ENCODE data around the gene ASMTL.

Gene ASMTL

GRCh38 chrX:1452516-1453394 lies at the start of gene ASMTL:
ASMTL (minus strand) TSS chrX:1452909; CDS start chrX:1452840, 69 bp downstream.
- peak within 1 kb of the TSS; percentile 93 for H3K4me3 ChIP-seq (ENCODE audit: control insufficient read depth, low read depth, low read length)
- TF ChIP-seq CTCF (IDR thresholded peaks at IDR 0.05; ENCODE audit: control insufficient read depth, insufficient read depth, low read depth, low read length, missing control alignments): no peak
- peak; percentile 96 for DNase-seq (ENCODE audit: low read depth)

- no peak for TF ChIP-seq CTCF (IDR thresholded peaks at IDR 0.05; ENCODE audit: control insufficient read depth, insufficient read depth, low read depth, low read length, missing control alignments)
- DNase-seq (ENCODE audit: low read depth): no peak
- no peak overlapping the region for H3K4me3 ChIP-seq (ENCODE audit: control insufficient read depth, low read depth, low read length)
These were observed 49.5 kb upstream of the ASMTL start for GRCh38 chrX:1502241-1502640.

GRCh38 chrX:1500701-1501624 lies 48.3 kb upstream of the ASMTL start:
- no peak overlapping the region for H3K4me3 ChIP-seq (ENCODE audit: control insufficient read depth, low read depth, low read length)
- no peak for DNase-seq (ENCODE audit: low read depth)
- no peak for TF ChIP-seq CTCF (IDR thresholded peaks at IDR 0.05; ENCODE audit: control insufficient read depth, insufficient read depth, low read depth, low read length, missing control alignments)

- TF ChIP-seq CTCF (IDR thresholded peaks at IDR 0.05; ENCODE audit: control insufficient read depth, insufficient read depth, low read depth, low read length, missing control alignments): no peak
- no peak overlapping the region for H3K4me3 ChIP-seq (ENCODE audit: control insufficient read depth, low read depth, low read length)
- DNase-seq (ENCODE audit: low read depth): no peak
These were observed 43.4 kb upstream of the ASMTL start for GRCh38 chrX:1496076-1496475.

- no peak for TF ChIP-seq CTCF (IDR thresholded peaks at IDR 0.05; ENCODE audit: control insufficient read depth, insufficient read depth, low read depth, low read length, missing control alignments)
- DNase-seq (ENCODE audit: low read depth): no peak
- no peak overlapping the region for H3K4me3 ChIP-seq (ENCODE audit: control insufficient read depth, low read depth, low read length)
These were observed 41.3 kb upstream of the ASMTL start for GRCh38 chrX:1493877-1494510.

GRCh38 chrX:1493412-1493811 lies 40.7 kb upstream of the ASMTL start:
- no peak for DNase-seq (ENCODE audit: low read depth)
- no peak overlapping the region for H3K4me3 ChIP-seq (ENCODE audit: control insufficient read depth, low read depth, low read length)
- no peak for TF ChIP-seq CTCF (IDR thresholded peaks at IDR 0.05; ENCODE audit: control insufficient read depth, insufficient read depth, low read depth, low read length, missing control alignments)

All from AG09309 (cell line).